Stimulated activated CD8-positive, alpha-beta memory T cell treated with anti-CD3 and anti-CD28 coated beads, Interleukin-12 subunit alpha, Interleukin-12 subunit beta, amount 100 ng/mL, for 4 hours (primary cell): ENCODE data around the gene SPANXN1.
"Not testable (repeated sequence)": the region's sequence is repeated elsewhere in the genome, so short reads cannot be mapped to it uniquely, and the experiment has no call there.

Experiments used
- DNase-seq: peaks from one replicate; pipeline ENCODE4 v3.0.0-alpha.2; 2020; ENCODE audit warnings: low read depth

The SPANXN1 gene, protein sequence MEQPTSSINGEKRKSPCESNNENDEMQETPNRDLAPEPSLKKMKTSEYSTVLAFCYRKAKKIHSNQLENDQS

DNA sequence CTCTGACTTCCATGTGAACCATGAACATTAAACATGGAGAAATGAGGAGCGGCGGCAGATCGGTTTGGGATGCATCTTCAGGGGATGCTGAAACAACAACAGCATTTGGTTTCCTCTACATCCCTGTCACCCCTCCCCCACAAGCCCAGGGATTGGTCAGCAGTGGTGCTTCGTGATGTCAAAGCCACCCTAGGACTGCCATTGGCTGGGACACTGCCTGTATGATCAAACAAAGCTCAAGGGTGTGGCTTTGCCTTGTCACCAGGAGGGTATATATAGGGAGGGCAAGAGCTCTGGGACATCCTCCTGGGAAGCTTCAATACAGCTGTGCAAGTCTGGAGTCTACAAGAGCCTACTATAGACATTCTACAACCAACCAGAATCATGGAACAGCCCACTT is at the start of gene SPANXN1:
SPANXN1 (plus strand) TSS at position 301 of the 400 bp plus-strand sequence; CDS start at position 385, 84 bp downstream.
- not testable (repeated sequence) for DNase-seq

DNA sequence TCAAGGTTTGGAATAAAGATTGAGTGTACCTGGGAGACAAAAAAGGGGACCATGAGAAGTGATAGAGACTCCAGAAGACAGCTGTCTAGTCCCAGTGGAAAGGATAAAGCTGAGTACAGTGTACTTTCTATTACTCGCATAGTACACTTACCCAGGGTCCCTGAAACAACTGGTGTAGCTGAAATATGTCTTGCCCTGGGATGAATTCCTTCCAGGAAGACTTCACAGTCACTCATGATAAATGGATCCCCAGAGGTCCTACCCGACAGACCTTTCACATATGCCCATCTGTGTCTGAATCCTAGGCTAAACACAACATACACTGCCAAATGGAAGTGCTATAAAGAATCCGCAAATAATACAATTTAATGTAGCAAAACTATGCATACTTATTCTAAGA is 48.2 kb upstream of the SPANXN1 start:
- DNase-seq = no peak

DNA sequence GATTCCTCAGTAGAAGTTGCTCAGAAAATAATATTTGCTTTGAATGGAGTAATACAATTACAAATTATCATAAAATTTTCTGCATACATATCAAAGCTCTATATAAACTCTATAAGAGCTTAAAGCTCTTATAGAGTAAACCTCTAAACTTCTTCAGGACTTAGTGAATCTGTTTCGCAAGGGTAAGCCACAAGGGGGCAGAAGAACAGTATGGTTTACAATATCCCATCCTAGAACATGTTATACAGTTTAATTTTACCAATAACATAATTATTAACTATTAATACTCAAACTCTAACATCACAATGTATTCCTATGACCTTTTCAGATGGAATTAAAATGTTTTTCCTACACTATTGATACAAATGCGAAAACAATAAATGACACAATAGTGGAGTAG is 33.8 kb upstream of the SPANXN1 start:
- no peak for DNase-seq

DNA sequence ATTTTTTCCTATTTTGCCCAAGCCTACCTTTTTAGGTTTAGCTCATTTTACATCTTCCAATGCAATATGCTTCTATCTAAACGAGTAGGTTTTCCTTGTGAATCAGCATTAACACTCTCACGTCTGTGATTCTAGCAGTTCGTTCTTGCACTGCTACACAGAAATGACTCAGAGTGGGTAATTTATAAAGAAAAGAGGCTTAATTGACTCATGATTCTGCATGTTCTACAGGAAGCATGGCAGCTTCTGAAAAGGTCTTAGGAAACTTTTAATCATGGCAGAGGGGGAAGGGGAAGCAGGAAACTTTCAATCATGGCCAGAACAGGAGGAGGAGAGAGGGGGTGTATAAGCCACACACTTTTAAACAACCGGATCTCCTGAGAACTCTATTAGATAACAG is 44.9 kb downstream of the SPANXN1 start:
- DNase-seq = no peak
